ENCODE data around the gene PRR20E. TPM values are rescaled to one million over a fixed set of nuclear protein-coding genes. Genes with fewer than 3 reads are reported as not detected.
A peak's percentile ranks its signal among the peaks of the same experiment; 100 is the strongest.
"Not testable (repeated sequence)": the region's sequence is repeated elsewhere in the genome, so short reads cannot be mapped to it uniquely, and the experiment has no call there.

PRR20E gene
- not detected in 2 replicates for total RNA-seq (2014; rRNA removed; shearing (Covaris generic))
- polyA plus RNA-seq (2015; cell fraction: cytosol; rRNA removed), result not detected in 2 replicates
- not detected in 2 replicates for polyA plus RNA-seq (2015; cell fraction: nucleus; rRNA removed)

GRCh38 chr13:57166897-57167296, at the start of gene PRR20E:
TSS of gene PRR20E (plus strand) at chr13:57167197. CDS start at chr13:57167584, 387 bp downstream.
- DNase-seq (ENCODE audit: low read depth, low spot score); in situ Hi-C loops (cut with HindIII; ENCODE audit: low pct_unique_long_range_greater_than_20kb, low sequenced_read_pairs): not testable (repeated sequence)

GRCh38 chr13:57123681-57124080, 43.3 kb upstream of the PRR20E start:
- in situ Hi-C loops (cut with HindIII; ENCODE audit: low pct_unique_long_range_greater_than_20kb, low sequenced_read_pairs), result no loop called here
- DNase-seq (ENCODE audit: low read depth, low spot score), result no peak

- DNase-seq (ENCODE audit: low read depth, low spot score), result peak; percentile 79
- in situ Hi-C loops (cut with HindIII; ENCODE audit: low pct_unique_long_range_greater_than_20kb, low sequenced_read_pairs), result no loop called here
These were observed 38.1 kb upstream of the PRR20E start for GRCh38 chr13:57128909-57129308.

GRCh38 chr13:57136093-57136492, 30.9 kb upstream of the PRR20E start:
- DNase-seq (ENCODE audit: low read depth, low spot score), result no peak
- in situ Hi-C loops (cut with HindIII; ENCODE audit: low pct_unique_long_range_greater_than_20kb, low sequenced_read_pairs), result no loop called here

GRCh38 chr13:57137585-57137984, 29.4 kb upstream of the PRR20E start:
- DNase-seq (ENCODE audit: low read depth, low spot score), result no peak
- in situ Hi-C loops (cut with HindIII; ENCODE audit: low pct_unique_long_range_greater_than_20kb, low sequenced_read_pairs), result no loop called here

- no peak for DNase-seq (ENCODE audit: low read depth, low spot score)
- in situ Hi-C loops (cut with HindIII; ENCODE audit: low pct_unique_long_range_greater_than_20kb, low sequenced_read_pairs), result no loop called here
These were observed 28.0 kb upstream of the PRR20E start for GRCh38 chr13:57138988-57139387.

- DNase-seq (ENCODE audit: low read depth, low spot score); in situ Hi-C loops (cut with HindIII; ENCODE audit: low pct_unique_long_range_greater_than_20kb, low sequenced_read_pairs): not testable (repeated sequence)
These were observed 27.2 kb upstream of the PRR20E start for GRCh38 chr13:57139781-57140180.

- in situ Hi-C loops (cut with HindIII; ENCODE audit: low pct_unique_long_range_greater_than_20kb, low sequenced_read_pairs); DNase-seq (ENCODE audit: low read depth, low spot score): not testable (repeated sequence)
These were observed 26.6 kb upstream of the PRR20E start, which contains the start of gene PRR20A for GRCh38 chr13:57140235-57140968. TSS of gene PRR20A (plus strand) at chr13:57140918. CDS start at chr13:57141305, 387 bp downstream.

- in situ Hi-C loops (cut with HindIII; ENCODE audit: low pct_unique_long_range_greater_than_20kb, low sequenced_read_pairs); DNase-seq (ENCODE audit: low read depth, low spot score): not testable (repeated sequence)
These were observed 19.8 kb upstream of the PRR20E start, which contains the start of gene PRR20B for GRCh38 chr13:57147188-57147587. TSS of gene PRR20B (plus strand) at chr13:57147488. CDS start at chr13:57147875, 387 bp downstream.

GRCh38 chr13:57148106-57148505, 18.9 kb upstream of the PRR20E start:
- DNase-seq (ENCODE audit: low read depth, low spot score); in situ Hi-C loops (cut with HindIII; ENCODE audit: low pct_unique_long_range_greater_than_20kb, low sequenced_read_pairs): not testable (repeated sequence)

- in situ Hi-C loops (cut with HindIII; ENCODE audit: low pct_unique_long_range_greater_than_20kb, low sequenced_read_pairs), result not testable (repeated sequence)
These were observed 13.2 kb upstream of the PRR20E start, which contains the start of gene PRR20C for GRCh38 chr13:57153761-57154160. TSS of gene PRR20C (plus strand) at chr13:57154061. CDS start at chr13:57154448, 387 bp downstream.

GRCh38 chr13:57160332-57160731, 6.7 kb upstream of the PRR20E start, which contains the start of gene PRR20D:
TSS of gene PRR20D (plus strand) at chr13:57160632. CDS start at chr13:57161019, 387 bp downstream.
- in situ Hi-C loops (cut with HindIII; ENCODE audit: low pct_unique_long_range_greater_than_20kb, low sequenced_read_pairs); DNase-seq (ENCODE audit: low read depth, low spot score): not testable (repeated sequence)

More at GRCh38 chr13:57153761-57154160, 13.2 kb upstream of the PRR20E start, which contains the start of gene PRR20C:
- DNase-seq (ENCODE audit: low read depth, low spot score), result not testable (repeated sequence)

GRCh38 chr13:57191667-57192066, 24.7 kb downstream of the PRR20E start:
- in situ Hi-C loops (cut with HindIII; ENCODE audit: low pct_unique_long_range_greater_than_20kb, low sequenced_read_pairs), result no loop called here
- DNase-seq (ENCODE audit: low read depth, low spot score), result no peak

GRCh38 chr13:57212989-57213388, 46.0 kb downstream of the PRR20E start:
- in situ Hi-C loops (cut with HindIII; ENCODE audit: low pct_unique_long_range_greater_than_20kb, low sequenced_read_pairs), result no loop called here
- DNase-seq (ENCODE audit: low read depth, low spot score), result peak; percentile 92

Small RNA genes lying within 50 kb of the gene (small RNA-seq; reads per million reads assigned to genes)
- gene PRR20FP, result 0 reads per million in 2 experiments

Other genes starting within 250 kb of the PRR20E start
- not detected in 2 replicates for gene PRR20A, start 26.3 kb upstream of the PRR20E start, total RNA-seq (2014; rRNA removed; shearing (Covaris generic))
- not detected in 2 replicates for gene PRR20B, start 19.7 kb upstream of the PRR20E start, total RNA-seq (2014; rRNA removed; shearing (Covaris generic))
- gene PRR20C, start 13.1 kb upstream of the PRR20E start, total RNA-seq (2014; rRNA removed; shearing (Covaris generic)), result not detected in 2 replicates
- not detected in 2 replicates for gene PRR20D, start 6.6 kb upstream of the PRR20E start, total RNA-seq (2014; rRNA removed; shearing (Covaris generic))